ENCODE measurements around the gene EMC10.
"Not testable (repeated sequence)": the region's sequence is repeated elsewhere in the genome, so short reads cannot be mapped to it uniquely, and the experiment has no call there.

The EMC10 gene

GRCh38 chr19:50522881-50523280, 46.6 kb downstream of the EMC10 start:
- Histone ChIP-seq H3K18ac (ENCODE audit: low read depth in 1 of 2, low read length in 2 of 2) (no peak overlapping the region), H3K36me3 (ENCODE audit: control insufficient read depth in 1 of 2, insufficient read depth in 2 of 2, low read depth in 1 of 2, low read length in 2 of 2) (no peaks in the 10 kb centered on the region), H3K14ac (ENCODE audit: low read length in 2 of 2) (no peak overlapping the region), H3K4me2 (ENCODE audit: low read length, poor library complexity, severe bottlenecking) (no peak overlapping the region), H3K27me3 (ENCODE audit: control insufficient read depth in 1 of 2, insufficient read depth in 1 of 2, low read length in 2 of 2) (no peaks in the 10 kb centered on the region), H2BK120ac (ENCODE audit: low read depth, low read length) (no peak overlapping the region), H4K8ac (ENCODE audit: low read length) (no peak overlapping the region), H3K27ac (ENCODE audit: low read length, poor library complexity, severe bottlenecking) (no peak overlapping the region), H3K4ac (ENCODE audit: low read depth in 1 of 2, low read length in 2 of 2) (no peak overlapping the region), H3K9ac (ENCODE audit: low read length) (no peak overlapping the region), H3K4me1 (ENCODE audit: control insufficient read depth, insufficient read depth, low read depth, low read length) (peaks cover 3% of the 10 kb centered on the region), H2AK5ac (ENCODE audit: low read length, severe bottlenecking) (no peak overlapping the region), H3K23ac (ENCODE audit: low read length in 2 of 2) (no peak overlapping the region), H4K91ac (ENCODE audit: low read length) (no peak overlapping the region), H3K4me3 (ENCODE audit: insufficient read depth in 1 of 2, low read depth in 1 of 2, low read length in 2 of 2) (no peak overlapping the region), H3K79me1 (replicated peaks; ENCODE audit: low read length, poor library complexity, severe bottlenecking) (no peaks in the 10 kb centered on the region), H2BK15ac (ENCODE audit: low read depth, poor library complexity, severe bottlenecking) (no peak overlapping the region), H2BK12ac (ENCODE audit: low read length in 2 of 2) (no peak overlapping the region), H2AFZ (ENCODE audit: low read depth, low read length) (no peak overlapping the region), H3K9me3 (ENCODE audit: control insufficient read depth, low read length) (no peaks in the 10 kb centered on the region), H2BK5ac (ENCODE audit: low read depth, low read length, poor library complexity, severe bottlenecking) (no peak overlapping the region)
- 78% methylated on average over 10 of the region's 10 CpGs for WGBS
- DNase-seq = no peak

GRCh38 chr19:50528052-50528451, 51.7 kb downstream of the EMC10 start:
- not testable (repeated sequence) for H3K79me1 ChIP-seq (replicated peaks; ENCODE audit: low read length, poor library complexity, severe bottlenecking); DNase-seq; H2BK15ac ChIP-seq (ENCODE audit: low read depth, poor library complexity, severe bottlenecking); H2BK5ac ChIP-seq (ENCODE audit: low read depth, low read length, poor library complexity, severe bottlenecking); H3K9ac ChIP-seq (ENCODE audit: low read length); H3K27me3 ChIP-seq (ENCODE audit: control insufficient read depth in 1 of 2, insufficient read depth in 1 of 2, low read length in 2 of 2); H2BK12ac ChIP-seq (ENCODE audit: low read length in 2 of 2); H3K4me1 ChIP-seq (ENCODE audit: control insufficient read depth, insufficient read depth, low read depth, low read length); H4K8ac ChIP-seq (ENCODE audit: low read length); H3K18ac ChIP-seq (ENCODE audit: low read depth in 1 of 2, low read length in 2 of 2); H2BK120ac ChIP-seq (ENCODE audit: low read depth, low read length); H3K14ac ChIP-seq (ENCODE audit: low read length in 2 of 2); H3K4me3 ChIP-seq (ENCODE audit: insufficient read depth in 1 of 2, low read depth in 1 of 2, low read length in 2 of 2); H4K91ac ChIP-seq (ENCODE audit: low read length); H3K4me2 ChIP-seq (ENCODE audit: low read length, poor library complexity, severe bottlenecking); H2AK5ac ChIP-seq (ENCODE audit: low read length, severe bottlenecking); H3K27ac ChIP-seq (ENCODE audit: low read length, poor library complexity, severe bottlenecking); H3K36me3 ChIP-seq (ENCODE audit: control insufficient read depth in 1 of 2, insufficient read depth in 2 of 2, low read depth in 1 of 2, low read length in 2 of 2); H3K4ac ChIP-seq (ENCODE audit: low read depth in 1 of 2, low read length in 2 of 2); H3K23ac ChIP-seq (ENCODE audit: low read length in 2 of 2); H2AFZ ChIP-seq (ENCODE audit: low read depth, low read length)
- H3K9me3 ChIP-seq (ENCODE audit: control insufficient read depth, low read length) = peaks cover 19% of the 10 kb centered on the region
- WGBS = 84% methylated on average over 3 of the region's 3 CpGs

GRCh38 chr19:50531171-50531612, 54.9 kb downstream of the EMC10 start:
- Histone ChIP-seq H3K9ac (ENCODE audit: low read length) (no peak overlapping the region), H4K8ac (ENCODE audit: low read length) (no peak overlapping the region), H3K79me1 (replicated peaks; ENCODE audit: low read length, poor library complexity, severe bottlenecking) (no peaks in the 10 kb centered on the region), H2AFZ (ENCODE audit: low read depth, low read length) (no peak overlapping the region), H3K4ac (ENCODE audit: low read depth in 1 of 2, low read length in 2 of 2) (no peak overlapping the region), H3K4me1 (ENCODE audit: control insufficient read depth, insufficient read depth, low read depth, low read length) (no peaks in the 10 kb centered on the region), H3K27me3 (ENCODE audit: control insufficient read depth in 1 of 2, insufficient read depth in 1 of 2, low read length in 2 of 2) (no peaks in the 10 kb centered on the region), H2BK12ac (ENCODE audit: low read length in 2 of 2) (no peak overlapping the region), H3K4me3 (ENCODE audit: insufficient read depth in 1 of 2, low read depth in 1 of 2, low read length in 2 of 2) (no peak overlapping the region), H3K27ac (ENCODE audit: low read length, poor library complexity, severe bottlenecking) (no peak overlapping the region), H2BK15ac (ENCODE audit: low read depth, poor library complexity, severe bottlenecking) (no peak overlapping the region), H3K4me2 (ENCODE audit: low read length, poor library complexity, severe bottlenecking) (no peak overlapping the region), H2BK5ac (ENCODE audit: low read depth, low read length, poor library complexity, severe bottlenecking) (no peak overlapping the region), H2BK120ac (ENCODE audit: low read depth, low read length) (no peak overlapping the region), H2AK5ac (ENCODE audit: low read length, severe bottlenecking) (no peak overlapping the region), H4K91ac (ENCODE audit: low read length) (no peak overlapping the region), H3K14ac (ENCODE audit: low read length in 2 of 2) (no peak overlapping the region), H3K36me3 (ENCODE audit: control insufficient read depth in 1 of 2, insufficient read depth in 2 of 2, low read depth in 1 of 2, low read length in 2 of 2) (no peaks in the 10 kb centered on the region), H3K9me3 (ENCODE audit: control insufficient read depth, low read length) (peaks cover 28% of the 10 kb centered on the region), H3K18ac (ENCODE audit: low read depth in 1 of 2, low read length in 2 of 2) (no peak overlapping the region), H3K23ac (ENCODE audit: low read length in 2 of 2) (no peak overlapping the region)
- WGBS = 86% methylated on average over 14 of the region's 14 CpGs
- DNase-seq = no peak

GRCh38 chr19:50532952-50533351, 56.6 kb downstream of the EMC10 start:
- Histone ChIP-seq H2BK12ac (ENCODE audit: low read length in 2 of 2) (no peak overlapping the region), H3K36me3 (ENCODE audit: control insufficient read depth in 1 of 2, insufficient read depth in 2 of 2, low read depth in 1 of 2, low read length in 2 of 2) (no peaks in the 10 kb centered on the region), H3K4ac (ENCODE audit: low read depth in 1 of 2, low read length in 2 of 2) (no peak overlapping the region), H3K4me1 (ENCODE audit: control insufficient read depth, insufficient read depth, low read depth, low read length) (no peaks in the 10 kb centered on the region), H4K91ac (ENCODE audit: low read length) (no peak overlapping the region), H3K18ac (ENCODE audit: low read depth in 1 of 2, low read length in 2 of 2) (no peak overlapping the region), H3K27ac (ENCODE audit: low read length, poor library complexity, severe bottlenecking) (no peak overlapping the region), H3K79me1 (replicated peaks; ENCODE audit: low read length, poor library complexity, severe bottlenecking) (no peaks in the 10 kb centered on the region), H3K27me3 (ENCODE audit: control insufficient read depth in 1 of 2, insufficient read depth in 1 of 2, low read length in 2 of 2) (no peaks in the 10 kb centered on the region), H2BK15ac (ENCODE audit: low read depth, poor library complexity, severe bottlenecking) (no peak overlapping the region), H3K9me3 (ENCODE audit: control insufficient read depth, low read length) (peaks cover 28% of the 10 kb centered on the region), H3K23ac (ENCODE audit: low read length in 2 of 2) (no peak overlapping the region), H3K4me3 (ENCODE audit: insufficient read depth in 1 of 2, low read depth in 1 of 2, low read length in 2 of 2) (no peak overlapping the region), H4K8ac (ENCODE audit: low read length) (no peak overlapping the region), H2BK5ac (ENCODE audit: low read depth, low read length, poor library complexity, severe bottlenecking) (no peak overlapping the region), H2BK120ac (ENCODE audit: low read depth, low read length) (no peak overlapping the region), H3K4me2 (ENCODE audit: low read length, poor library complexity, severe bottlenecking) (no peak overlapping the region), H2AK5ac (ENCODE audit: low read length, severe bottlenecking) (no peak overlapping the region), H2AFZ (ENCODE audit: low read depth, low read length) (no peak overlapping the region), H3K9ac (ENCODE audit: low read length) (no peak overlapping the region), H3K14ac (ENCODE audit: low read length in 2 of 2) (no peak overlapping the region)
- DNase-seq = no peak
- WGBS = 62% methylated on average over 3 of the region's 4 CpGs
